ACC112 (cell line): ENCODE data around the gene RIN3.
"Not testable (repeated sequence)": the region's sequence is repeated elsewhere in the genome, so short reads cannot be mapped to it uniquely, and the experiment has no call there.

ENCODE experiments used
- H2AFZ ChIP-seq: fragments of 200-600 bp; sonication (generic); one replicate; pipeline ENCODE4 v1.6.0; 2017; ENCODE audit warnings: antibody characterized with exemption, low read length; ENCODE audit not compliant: unreplicated experiment
- H3K27ac ChIP-seq: fragments of 200-600 bp; sonication (generic); 2 replicates; pipeline ENCODE4 v1.5.1; 2014; ENCODE audit warnings: low read depth, mild to moderate bottlenecking, antibody characterized with exemption, low read length, moderate library complexity
- H3K27me3 ChIP-seq: fragments of 200-600 bp; sonication (generic); 2 replicates; pipeline ENCODE4 v1.6.1; 2014; ENCODE audit warnings: mild to moderate bottlenecking, antibody characterized with exemption, low read length, moderate library complexity, mixed read lengths; ENCODE audit not compliant: insufficient read depth
- H3K36me3 ChIP-seq: fragments of 200-600 bp; sonication (generic); 2 replicates; pipeline ENCODE4 v1.6.1; 2016; ENCODE audit warnings: mild to moderate bottlenecking, antibody characterized with exemption, low read length, moderate library complexity, mixed read lengths; ENCODE audit not compliant: insufficient read depth
- H3K4me1 ChIP-seq: fragments of 200-600 bp; sonication (generic); one replicate; pipeline ENCODE4 v1.6.1; 2016; ENCODE audit warnings: low read length, mixed read lengths; ENCODE audit not compliant: insufficient read depth, unreplicated experiment, control insufficient read depth
- H3K4me3 ChIP-seq: fragments of 200-600 bp; sonication (generic); 2 replicates; pipeline ENCODE4 v1.5.1; 2014; ENCODE audit warnings: mild to moderate bottlenecking, low read depth, low read length
- H3K79me2 ChIP-seq: fragments of 200-600 bp; sonication (generic); one replicate; pipeline ENCODE4 v1.6.0; 2016; ENCODE audit warnings: low read length; ENCODE audit not compliant: control insufficient read depth, unreplicated experiment, insufficient read depth

RIN3 gene

DNA sequence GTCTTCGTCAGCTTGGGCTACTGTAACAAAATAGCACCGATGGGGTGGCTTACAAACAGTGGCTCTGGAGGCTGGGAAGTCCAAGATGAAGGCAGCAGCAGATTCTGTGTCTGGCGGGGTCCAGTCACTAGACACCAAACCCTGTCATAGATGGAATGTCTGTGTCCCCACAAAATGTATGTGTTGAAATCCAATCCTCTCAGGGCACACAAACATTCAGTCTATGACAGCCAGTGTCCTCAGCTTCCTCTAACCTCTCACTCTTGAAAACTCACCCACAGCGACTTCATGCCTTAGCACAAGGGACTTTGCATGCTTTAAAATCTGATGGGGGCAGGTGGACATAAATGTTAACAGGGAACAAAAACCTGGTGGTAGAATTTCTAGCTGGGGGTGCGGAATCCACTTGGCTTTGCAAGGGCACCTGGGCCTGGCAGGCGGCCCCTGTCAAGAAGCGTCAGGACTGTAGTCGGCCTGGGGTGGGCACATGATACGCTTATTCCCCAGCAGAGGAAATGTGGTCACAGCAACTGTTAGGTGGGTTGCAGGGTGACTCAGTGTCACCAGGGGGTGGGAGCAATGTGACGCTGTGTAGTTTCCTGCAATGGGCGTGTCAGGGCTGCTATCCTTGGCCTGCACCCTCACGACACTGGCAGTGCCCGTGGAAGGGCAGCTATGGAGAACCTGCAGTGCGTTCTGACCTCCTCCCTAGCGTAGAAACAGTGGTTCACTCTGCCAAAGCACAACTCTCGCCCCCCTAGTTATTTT lies 17.7 kb downstream of the RIN3 start:
- Histone ChIP-seq H3K27me3 (no peaks in the 10 kb centered on the region), H3K27ac (no peak overlapping the region), H3K4me3 (no peak overlapping the region), H3K4me1 (peaks cover 10% of the 10 kb centered on the region), H3K79me2 (peaks cover 10% of the 10 kb centered on the region), H3K36me3 (no peaks in the 10 kb centered on the region), H2AFZ (no peak overlapping the region)

- H2AFZ ChIP-seq: no peak overlapping the region
Measured at GRCh38 chr14:92532490-92533163, 19.0 kb downstream of the RIN3 start.

GRCh38 chr14:92534932-92535643 lies 21.5 kb downstream of the RIN3 start:
- Histone ChIP-seq H3K4me3 (no peak overlapping the region), H3K27ac (no peak overlapping the region), H3K4me1 (peaks cover 19% of the 10 kb centered on the region), H2AFZ (no peak overlapping the region), H3K36me3 (no peaks in the 10 kb centered on the region), H3K79me2 (peaks cover 26% of the 10 kb centered on the region), H3K27me3 (no peaks in the 10 kb centered on the region)

More at GRCh38 chr14:92532490-92533163, 19.0 kb downstream of the RIN3 start:
- peaks cover 14% of the 10 kb centered on the region for H3K4me1 ChIP-seq
- H3K4me3 ChIP-seq: no peak overlapping the region
- no peaks in the 10 kb centered on the region for H3K36me3 ChIP-seq
- H3K27me3 ChIP-seq: no peaks in the 10 kb centered on the region
- H3K79me2 ChIP-seq: peaks cover 14% of the 10 kb centered on the region
- no peak overlapping the region for H3K27ac ChIP-seq

- Histone ChIP-seq H3K4me1 (peaks cover 26% of the 10 kb centered on the region), H3K27ac (peak overlapping the region; percentile 51; the same call in 1 of the 2 replicates), H3K79me2 (peaks cover 21% of the 10 kb centered on the region)
- H3K4me3 ChIP-seq, H3K36me3 ChIP-seq, H2AFZ ChIP-seq, H3K27me3 ChIP-seq: not testable (repeated sequence)
Measured at GRCh38 chr14:92536231-92536630, 22.6 kb downstream of the RIN3 start.

DNA sequence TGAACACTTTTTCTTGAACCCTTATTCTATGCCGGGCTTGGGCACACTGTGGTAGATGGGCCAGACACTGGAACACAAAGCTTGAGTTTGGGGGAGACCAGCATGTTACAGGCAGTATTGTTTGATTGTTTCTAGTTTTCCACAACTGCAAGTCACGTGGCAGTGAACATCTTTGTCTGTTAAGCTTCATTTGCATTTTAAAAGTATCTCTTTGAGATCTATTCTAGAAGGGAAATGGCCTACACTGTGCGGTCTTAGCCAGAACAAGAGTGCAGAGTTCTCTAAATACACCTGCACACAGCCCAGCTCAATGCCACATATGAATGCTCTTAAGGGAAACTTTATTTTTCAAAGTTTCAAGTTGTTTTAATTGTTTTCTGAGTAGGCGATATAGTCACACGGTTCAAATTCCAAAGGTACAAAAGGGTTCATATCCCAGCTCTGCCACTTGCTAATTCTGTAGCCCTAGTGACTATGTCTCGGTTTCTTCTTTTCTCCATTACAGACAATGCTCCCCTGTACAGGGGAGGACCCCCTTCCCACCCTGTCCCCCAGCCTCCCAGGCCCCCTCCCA lies 24.9 kb downstream of the RIN3 start:
- no peak overlapping the region for H3K27ac ChIP-seq

DNA sequence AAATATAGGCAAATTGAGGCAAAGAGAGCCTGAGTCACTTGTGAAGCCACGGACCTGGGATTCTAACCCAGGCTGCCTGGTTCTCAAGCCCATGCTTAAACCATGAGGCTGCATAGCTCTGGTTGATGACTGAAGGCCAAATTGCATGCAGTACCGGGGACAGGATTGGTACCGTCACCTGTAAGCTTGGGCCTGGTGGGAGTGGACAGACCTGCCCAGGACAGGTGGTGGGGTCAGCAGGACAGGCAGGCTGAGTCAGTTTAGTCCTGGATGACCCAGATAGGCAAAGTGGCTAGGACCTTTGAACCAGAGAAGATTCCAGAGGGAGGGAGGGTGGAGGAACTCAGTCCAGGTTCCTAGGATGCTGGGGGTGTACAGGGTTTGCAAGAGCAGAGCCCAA lies 25.8 kb downstream of the RIN3 start:
- peaks cover 21% of the 10 kb centered on the region for H3K79me2 ChIP-seq

More for the DNA sequence above, 24.9 kb downstream of the RIN3 start:
- no peak overlapping the region for H3K4me3 ChIP-seq
- peaks cover 21% of the 10 kb centered on the region for H3K79me2 ChIP-seq
- H3K36me3 ChIP-seq: peaks cover 8% of the 10 kb centered on the region; the same call in 1 of the 2 replicates
- no peaks in the 10 kb centered on the region for H3K27me3 ChIP-seq
- no peak overlapping the region for H2AFZ ChIP-seq
- peaks cover 26% of the 10 kb centered on the region for H3K4me1 ChIP-seq

DNA sequence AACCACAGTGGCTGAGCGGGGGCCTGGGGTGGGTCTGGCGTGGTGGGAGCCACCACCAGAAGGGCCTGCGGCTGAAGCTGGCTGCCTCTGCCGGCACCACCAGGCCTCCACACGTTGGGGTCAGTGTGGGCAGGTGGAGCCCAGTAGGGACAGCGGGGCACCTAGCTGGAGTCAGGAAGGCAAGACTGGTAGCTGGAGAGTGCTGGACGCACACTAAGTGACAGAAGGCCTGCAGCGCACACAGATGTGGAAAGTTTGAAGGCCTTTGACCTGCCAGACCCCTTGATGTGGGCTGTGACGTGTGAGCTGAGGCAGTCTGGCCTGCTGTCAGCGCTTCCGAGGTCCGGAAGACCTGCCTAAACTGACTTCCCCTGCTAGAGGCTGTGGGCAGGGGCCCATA lies 26.3 kb downstream of the RIN3 start:
- Histone ChIP-seq H3K27ac (peak overlapping the region; percentile 95), H3K4me3 (no peak overlapping the region), H3K36me3 (peaks cover 8% of the 10 kb centered on the region; the same call in 1 of the 2 replicates), H3K4me1 (peaks cover 26% of the 10 kb centered on the region), H3K27me3 (no peaks in the 10 kb centered on the region), H2AFZ (no peak overlapping the region), H3K79me2 (peaks cover 21% of the 10 kb centered on the region)

More for the DNA sequence above, 25.8 kb downstream of the RIN3 start:
- H3K27me3 ChIP-seq: no peaks in the 10 kb centered on the region
- H3K4me3 ChIP-seq: no peak overlapping the region
- H3K4me1 ChIP-seq: peaks cover 26% of the 10 kb centered on the region
- H2AFZ ChIP-seq: no peak overlapping the region
- H3K36me3 ChIP-seq: peaks cover 8% of the 10 kb centered on the region; the same call in 1 of the 2 replicates
- peak overlapping the region; percentile 95 for H3K27ac ChIP-seq

GRCh38 chr14:92540472-92541048 lies 27.0 kb downstream of the RIN3 start:
- Histone ChIP-seq H3K36me3 (peaks cover 8% of the 10 kb centered on the region; the same call in 1 of the 2 replicates), H3K27me3 (no peaks in the 10 kb centered on the region), H3K4me1 (peaks cover 26% of the 10 kb centered on the region), H3K79me2 (peaks cover 21% of the 10 kb centered on the region), H3K4me3 (no peak overlapping the region; the same call in 1 of the 2 replicates), H2AFZ (no peak overlapping the region), H3K27ac (peak overlapping the region; percentile 95)

DNA sequence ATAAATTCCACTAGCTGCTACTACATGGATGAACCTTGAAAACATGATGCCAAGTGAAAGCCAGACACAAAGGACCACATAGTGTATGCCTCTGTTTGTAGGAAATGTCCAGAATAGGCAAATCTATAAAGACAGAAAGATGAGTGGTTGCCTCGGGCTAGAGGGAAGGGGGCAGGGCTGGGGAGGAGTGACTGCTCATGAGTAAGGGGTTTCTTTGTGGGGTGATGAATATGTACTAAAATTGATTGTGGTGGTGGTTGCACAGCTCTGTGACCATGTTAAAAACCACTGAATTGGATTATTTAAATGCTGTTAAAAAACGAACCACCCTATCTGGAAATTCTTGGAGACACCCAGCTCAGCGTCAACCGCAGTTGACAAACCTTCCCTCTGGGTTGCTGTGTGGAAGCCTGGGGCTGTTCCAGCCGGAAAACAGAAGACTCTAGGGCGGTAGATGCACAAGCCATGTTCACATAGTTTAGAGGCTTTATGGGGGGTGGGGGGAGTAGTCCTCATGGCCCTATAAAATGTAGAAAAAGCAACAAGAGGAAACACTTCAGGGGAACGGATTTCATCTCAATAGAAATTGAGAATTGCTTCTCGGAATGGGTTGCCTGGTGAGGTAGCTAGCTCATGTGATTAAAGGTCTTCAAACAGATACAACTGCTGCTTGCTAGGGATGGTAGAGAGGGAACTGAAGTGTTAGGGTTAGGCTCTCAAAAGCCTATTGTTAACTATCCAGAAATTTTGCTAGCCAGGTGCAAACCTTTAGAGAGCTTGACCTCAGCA lies 29.4 kb downstream of the RIN3 start:
- H3K79me2 ChIP-seq: peaks cover 16% of the 10 kb centered on the region
- H3K36me3 ChIP-seq: peaks cover 8% of the 10 kb centered on the region; the same call in 1 of the 2 replicates
- no peaks in the 10 kb centered on the region for H3K27me3 ChIP-seq
- H2AFZ ChIP-seq: no peak overlapping the region
- H3K27ac ChIP-seq: no peak overlapping the region
- no peak overlapping the region for H3K4me3 ChIP-seq
- peaks cover 24% of the 10 kb centered on the region for H3K4me1 ChIP-seq
